Esophagus squamous epithelium (tissue), 5 donors: ENCODE data around the gene HLF. TPM values are rescaled to one million over a fixed set of nuclear protein-coding genes. Genes with fewer than 3 reads are reported as not detected.

Experiments used
- DNase-seq: peaks from one replicate; lab custom pipeline; 2025; lab: John Stamatoyannopoulos, UW
- H3K27ac ChIP-seq, 4 donors: fragments of 200-600 bp; sonication (generic); one replicate each; pipeline ENCODE4 v1.5.1; 2016 to 2019; ENCODE audit warnings: mild to moderate bottlenecking in 1 of 4
- H3K27me3 ChIP-seq, 4 donors: fragments of 200-600 bp; sonication (generic); 1 replicate in 3 of 4; 2 replicates in 1 of 4; pipeline versions ENCODE4 v1.5.1 to v1.6.0; 2017 to 2021; ENCODE audit warnings: antibody characterized with exemption in 1 of 4
- H3K36me3 ChIP-seq, 3 donors: fragments of 200-600 bp; sonication (generic); one replicate each; pipeline ENCODE4 v1.5.1; 2016 to 2019
- H3K4me1 ChIP-seq, 3 donors: fragments of 200-600 bp; sonication (generic); one replicate each; pipeline ENCODE4 v1.5.1; 2017 to 2019
- H3K4me3 ChIP-seq, 4 donors: fragments of 200-600 bp; sonication (generic); 1 replicate in 3 of 4; 2 replicates in 1 of 4; pipeline ENCODE4 v1.5.1; 2016 to 2019; ENCODE audit warnings: mild to moderate bottlenecking in 2 of 4, moderate library complexity in 1 of 4
- H3K9me3 ChIP-seq, 3 donors: fragments of 200-600 bp; sonication (generic); one replicate each; pipeline ENCODE4 v1.5.1; 2016 to 2019
- POLR2A ChIP-seq, 4 donors: fragments of 450-650 bp; IDR thresholded peaks; one replicate each; pipeline ENCODE4 v1.6.1; 2017; ENCODE audit warnings: antibody characterized with exemption in 4 of 4, mild to moderate bottlenecking in 4 of 4, moderate library complexity in 3 of 4
- WGBS, 2 donors: methylation state at CpG; one replicate each; pipeline ENCODE4 v1.1.5; 2018; 5-methylcytosine and 5-hydroxymethylcytosine counted together
- intact Hi-C: fragments of 100-400 bp; cut with DNase I; formaldehyde crosslinking; loops from one replicate; pipeline ENCODE4 v1.15.0; 2022
- total RNA-seq, 4 donors: library from RNA; depleted of rRNA; stranded (reverse); fragments of >200 nt; gene quantifications; one replicate each; pipeline ENCODE4 v1.1.0, GENCODE V29; 2016
- TF ChIP-seq, protein P1 (sequence below), 6 experiments: fragments of 450-650 bp in 4 of 6; fragments of 200-600 bp in 2 of 6; sonication (generic) in 2 of 6; IDR thresholded peaks; one replicate each; pipeline ENCODE4 v1.5.1; 2016 to 2019; ENCODE audit warnings: antibody characterized with exemption in 6 of 6, mild to moderate bottlenecking in 4 of 6, moderate library complexity in 4 of 6
- donor health status: DM: yes; HTN: yes; CAD: no.

HLF gene
- total RNA-seq, 4 donors from 2014 or later, result 7.7 to 55.1 (median 22.8) TPM

DNA sequence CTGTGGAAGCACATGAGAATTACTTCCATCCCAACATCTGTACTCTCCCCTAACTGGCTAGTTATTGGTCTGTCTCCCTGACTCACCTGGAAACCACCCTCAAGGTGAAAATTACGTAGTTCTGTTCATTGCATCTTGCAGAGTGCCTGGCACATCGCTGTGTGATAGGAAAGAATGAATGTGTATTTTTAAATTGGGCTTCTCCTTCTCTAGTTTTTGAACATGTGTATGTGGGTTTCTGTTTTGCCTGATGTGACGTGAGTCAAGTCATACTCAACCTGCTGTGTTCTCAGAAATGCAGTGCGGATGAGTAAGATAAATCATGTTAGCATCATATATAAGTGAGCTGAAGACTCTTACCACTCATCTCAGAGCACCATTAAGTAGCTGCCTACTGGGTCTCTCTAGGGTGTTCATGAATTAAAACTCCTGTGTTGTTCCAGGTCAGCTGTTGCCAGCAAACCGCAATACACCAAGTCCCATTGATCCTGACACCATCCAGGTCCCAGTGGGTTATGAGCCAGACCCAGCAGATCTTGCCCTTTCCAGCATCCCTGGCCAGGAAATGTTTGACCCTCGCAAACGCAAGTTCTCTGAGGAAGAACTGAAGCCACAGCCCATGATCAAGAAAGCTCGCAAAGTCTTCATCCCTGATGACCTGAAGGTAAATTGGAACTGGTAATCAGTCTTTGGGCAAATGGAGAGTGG is 50.2 kb downstream of the HLF start:
- Histone ChIP-seq H3K27me3 (no peaks in the 10 kb centered on the region), H3K9me3 (no peaks in the 10 kb centered on the region), H3K4me3 (no peak overlapping the region), H3K4me1 (peaks cover 3 to 37% (median 10%) of the 10 kb centered on the region in 3 donors), H3K27ac (no peak overlapping the region), H3K36me3 (peaks cover 0 to 61% (median 3%) of the 10 kb centered on the region in 3 donors)
- TF ChIP-seq, protein P1, sequence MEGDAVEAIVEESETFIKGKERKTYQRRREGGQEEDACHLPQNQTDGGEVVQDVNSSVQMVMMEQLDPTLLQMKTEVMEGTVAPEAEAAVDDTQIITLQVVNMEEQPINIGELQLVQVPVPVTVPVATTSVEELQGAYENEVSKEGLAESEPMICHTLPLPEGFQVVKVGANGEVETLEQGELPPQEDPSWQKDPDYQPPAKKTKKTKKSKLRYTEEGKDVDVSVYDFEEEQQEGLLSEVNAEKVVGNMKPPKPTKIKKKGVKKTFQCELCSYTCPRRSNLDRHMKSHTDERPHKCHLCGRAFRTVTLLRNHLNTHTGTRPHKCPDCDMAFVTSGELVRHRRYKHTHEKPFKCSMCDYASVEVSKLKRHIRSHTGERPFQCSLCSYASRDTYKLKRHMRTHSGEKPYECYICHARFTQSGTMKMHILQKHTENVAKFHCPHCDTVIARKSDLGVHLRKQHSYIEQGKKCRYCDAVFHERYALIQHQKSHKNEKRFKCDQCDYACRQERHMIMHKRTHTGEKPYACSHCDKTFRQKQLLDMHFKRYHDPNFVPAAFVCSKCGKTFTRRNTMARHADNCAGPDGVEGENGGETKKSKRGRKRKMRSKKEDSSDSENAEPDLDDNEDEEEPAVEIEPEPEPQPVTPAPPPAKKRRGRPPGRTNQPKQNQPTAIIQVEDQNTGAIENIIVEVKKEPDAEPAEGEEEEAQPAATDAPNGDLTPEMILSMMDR (IDR thresholded peaks at IDR 0.05), result no peak
- no peak for TF ChIP-seq POLR2A (IDR thresholded peaks at IDR 0.05)
- 86 to 90% methylated on average over 7 to 8 of the region's 8 CpGs for WGBS, 2 donors
- intact Hi-C loops, result no loop called here
- DNase-seq, result no peak

DNA sequence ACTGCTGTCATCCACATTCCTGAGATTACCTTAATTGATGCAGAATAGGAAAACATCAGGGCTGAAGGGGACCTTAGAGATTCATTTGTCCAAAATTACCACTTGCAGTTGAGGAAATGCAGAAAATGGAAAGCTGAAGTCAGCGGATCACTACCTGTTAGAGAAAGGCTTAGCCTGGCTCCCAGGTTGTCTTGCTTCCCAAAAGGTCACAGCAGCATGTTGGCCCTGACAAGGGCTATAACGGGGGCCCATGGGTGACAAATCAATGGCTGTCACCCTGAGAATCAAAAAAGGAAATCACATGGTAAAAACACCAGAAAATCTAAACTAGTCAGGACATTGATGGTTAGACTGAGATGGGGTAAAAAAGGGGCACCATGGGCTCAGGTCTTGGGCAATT is 51.7 kb downstream of the HLF start:
- DNase-seq, result no peak
- no peak overlapping the region for H3K27ac ChIP-seq
- H3K4me1 ChIP-seq, result peaks cover 3 to 52% (median 12%) of the 10 kb centered on the region in 3 donors
- no peaks in the 10 kb centered on the region for H3K9me3 ChIP-seq
- H3K4me3 ChIP-seq, result no peak overlapping the region
- 88 to 91% methylated on average over 1 to 2 of the region's 2 CpGs for WGBS, 2 donors
- TF ChIP-seq POLR2A (IDR thresholded peaks at IDR 0.05), result no peak
- TF ChIP-seq, protein P1 (IDR thresholded peaks at IDR 0.05), result no peak
- H3K27me3 ChIP-seq, result no peaks in the 10 kb centered on the region
- peaks cover 0 to 65% (median 3%) of the 10 kb centered on the region in 3 donors for H3K36me3 ChIP-seq
- intact Hi-C loops, result no loop called here

DNA sequence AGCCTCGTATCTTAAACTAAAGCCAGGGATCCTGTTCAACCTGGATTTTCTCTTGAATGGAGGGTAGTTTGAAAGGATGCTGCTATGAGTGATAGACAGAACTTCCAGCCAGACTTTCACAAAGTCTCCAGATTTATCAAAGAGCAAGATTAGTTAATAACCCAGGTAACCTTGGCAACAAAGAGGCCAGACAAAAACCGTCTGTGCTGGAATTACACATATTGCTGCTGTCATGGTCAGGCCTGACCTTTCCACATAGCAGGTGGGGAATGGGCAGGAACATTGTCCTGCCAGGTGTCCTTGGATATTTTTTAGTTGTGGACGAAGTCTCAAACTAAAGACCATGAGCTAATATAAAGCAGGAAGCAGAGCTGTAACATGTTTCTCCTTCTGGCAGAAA is 52.5 kb downstream of the HLF start:
- TF ChIP-seq, protein P1 (IDR thresholded peaks at IDR 0.05), result no peak
- TF ChIP-seq POLR2A (IDR thresholded peaks at IDR 0.05), result no peak
- H3K9me3 ChIP-seq, result no peaks in the 10 kb centered on the region
- DNase-seq, result no peak
- no peak overlapping the region for H3K4me3 ChIP-seq
- peak overlapping the region in 3 of 4 donors; percentile 71 to 85 (median 75) for H3K27ac ChIP-seq
- WGBS, 2 donors, result 74 to 85% methylated on average over 3 of the region's 3 CpGs
- peaks cover 3 to 56% (median 15%) of the 10 kb centered on the region in 3 donors for H3K4me1 ChIP-seq
- intact Hi-C loops, result no loop called here
- H3K27me3 ChIP-seq, result no peaks in the 10 kb centered on the region
- peaks cover 0 to 65% (median 3%) of the 10 kb centered on the region in 3 donors for H3K36me3 ChIP-seq

DNA sequence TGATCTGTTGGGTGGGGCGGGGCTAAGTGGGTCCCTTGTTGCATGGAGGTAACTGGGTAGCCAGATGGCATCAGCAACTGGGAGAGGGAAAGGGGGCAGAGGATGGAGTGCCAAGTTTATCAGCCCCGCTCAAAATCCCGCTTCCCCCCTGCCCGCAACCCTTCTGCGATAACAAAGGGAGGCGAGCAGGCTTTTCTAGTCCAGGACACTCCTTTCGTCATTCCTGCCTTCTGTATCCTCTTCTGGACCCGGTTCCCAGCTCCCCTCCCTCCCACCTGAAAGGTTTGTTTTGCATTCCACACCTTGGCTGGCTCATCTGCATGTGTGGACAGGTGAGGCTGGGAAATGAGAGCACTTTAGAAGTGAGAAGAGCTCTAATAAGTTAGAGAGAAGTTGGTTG is 53.3 kb downstream of the HLF start:
- H3K4me3 ChIP-seq, result no peak overlapping the region
- TF ChIP-seq POLR2A (IDR thresholded peaks at IDR 0.05), result no peak
- no peaks in the 10 kb centered on the region for H3K9me3 ChIP-seq
- WGBS, 2 donors, result 42 to 56% methylated on average over 5 to 7 of the region's 8 CpGs
- H3K36me3 ChIP-seq, result peaks cover 0 to 72% (median 3%) of the 10 kb centered on the region in 3 donors
- intact Hi-C loops, result no loop called here
- H3K4me1 ChIP-seq, result peaks cover 3 to 56% (median 15%) of the 10 kb centered on the region in 3 donors
- DNase-seq, result no peak
- peak overlapping the region; percentile 61 to 85 (median 73) for H3K27ac ChIP-seq
- no peaks in the 10 kb centered on the region for H3K27me3 ChIP-seq

DNA sequence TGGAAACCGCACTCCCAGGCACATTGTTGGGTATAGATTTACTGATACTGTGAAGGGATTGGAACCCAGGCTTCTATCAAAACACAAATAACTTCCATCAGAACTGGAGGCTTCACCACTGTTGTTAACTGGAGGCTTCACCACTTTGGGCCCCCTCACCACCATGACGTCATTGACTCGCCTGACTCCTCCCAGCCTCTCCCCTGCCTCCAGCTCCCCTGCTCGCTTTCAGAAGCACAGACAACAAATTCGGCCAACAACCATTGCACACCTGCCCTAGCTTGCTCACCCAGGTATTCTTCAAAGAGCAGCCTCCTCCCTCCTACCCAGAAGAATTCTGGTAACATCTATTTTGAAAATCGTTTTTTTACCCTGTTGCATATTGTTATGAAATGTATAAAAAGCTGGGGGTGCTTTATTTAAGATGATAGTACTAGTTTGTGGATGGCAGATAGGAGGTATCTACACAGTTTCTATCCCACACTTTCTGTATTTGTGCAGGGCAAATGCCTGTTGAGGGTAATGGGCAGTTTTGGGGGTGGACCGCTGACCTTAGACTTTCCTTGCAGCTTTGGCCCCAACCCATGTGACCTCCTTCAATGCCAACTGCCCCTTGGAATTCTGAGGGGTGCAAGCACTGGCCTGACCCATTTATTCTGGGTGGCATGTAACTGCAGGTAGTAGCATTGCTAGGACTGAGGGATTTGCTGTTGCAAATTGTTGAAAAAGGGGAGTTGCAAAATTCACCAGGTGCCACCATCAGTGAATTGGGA is 54.1 kb downstream of the HLF start:
- TF ChIP-seq, protein P1 (IDR thresholded peaks at IDR 0.05), result no peak
- TF ChIP-seq POLR2A (IDR thresholded peaks at IDR 0.05), result no peak
- H3K27ac ChIP-seq, result peak overlapping the region; percentile 61 to 85 (median 73)
- H3K4me1 ChIP-seq, result peaks cover 3 to 56% (median 15%) of the 10 kb centered on the region in 3 donors
- no peak for DNase-seq
- H3K27me3 ChIP-seq, result no peaks in the 10 kb centered on the region
- H3K4me3 ChIP-seq, result no peak overlapping the region
- H3K36me3 ChIP-seq, result peaks cover 0 to 73% (median 3%) of the 10 kb centered on the region in 3 donors
- intact Hi-C loops, result no loop called here
- WGBS, 2 donors, result 51 to 57% methylated on average over 7 of the region's 7 CpGs
- H3K9me3 ChIP-seq, result no peaks in the 10 kb centered on the region
